ENCODE data around the gene HSD17B3. TPM values are rescaled to one million over a fixed set of nuclear protein-coding genes. Genes with fewer than 3 reads are reported as not detected.

The HSD17B3 gene
- total RNA-seq, 4 donors from 2014 or later: 2.0 to 6.0 (median 2.2) TPM; not detected in 1

DNA sequence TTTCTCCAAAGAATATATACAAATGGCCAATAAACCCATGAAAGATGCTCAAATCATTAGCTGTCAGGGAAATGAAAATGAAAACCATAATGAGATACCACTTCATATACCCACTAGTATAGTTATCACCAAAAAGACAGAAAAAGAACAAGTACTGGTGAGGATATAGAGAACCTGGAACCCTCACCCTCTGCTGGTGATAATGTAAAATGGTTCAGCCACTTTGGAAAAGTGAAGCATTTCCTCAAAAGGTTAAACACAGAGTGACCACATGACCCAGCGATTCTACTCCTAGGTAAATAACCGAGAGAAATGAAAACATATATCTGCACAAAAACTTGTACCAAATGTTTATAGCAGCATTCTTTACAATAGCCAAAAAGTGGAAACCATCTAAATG is 72.0 kb downstream of the HSD17B3 start:
- H3K9me3 ChIP-seq: no peaks in the 10 kb centered on the region
- no peak for DNase-seq
- no peaks in the 10 kb centered on the region for H3K36me3 ChIP-seq
- intact Hi-C loops (cut with DNase I): loop anchor here (5.0 kb wide), 1 partner anchor 87 kb away; no protein-coding TSS in a partner anchor
- no peaks in the 10 kb centered on the region for H3K27me3 ChIP-seq
- whole genome bisulfite sequencing, 2 donors: 88 to 93% methylated on average over 2 of the region's 2 CpGs
- no peak overlapping the region for H3K27ac ChIP-seq
- H3K4me1 ChIP-seq: peaks cover 2 to 14% of the 10 kb centered on the region in 2 donors
- TF ChIP-seq, protein P1, sequence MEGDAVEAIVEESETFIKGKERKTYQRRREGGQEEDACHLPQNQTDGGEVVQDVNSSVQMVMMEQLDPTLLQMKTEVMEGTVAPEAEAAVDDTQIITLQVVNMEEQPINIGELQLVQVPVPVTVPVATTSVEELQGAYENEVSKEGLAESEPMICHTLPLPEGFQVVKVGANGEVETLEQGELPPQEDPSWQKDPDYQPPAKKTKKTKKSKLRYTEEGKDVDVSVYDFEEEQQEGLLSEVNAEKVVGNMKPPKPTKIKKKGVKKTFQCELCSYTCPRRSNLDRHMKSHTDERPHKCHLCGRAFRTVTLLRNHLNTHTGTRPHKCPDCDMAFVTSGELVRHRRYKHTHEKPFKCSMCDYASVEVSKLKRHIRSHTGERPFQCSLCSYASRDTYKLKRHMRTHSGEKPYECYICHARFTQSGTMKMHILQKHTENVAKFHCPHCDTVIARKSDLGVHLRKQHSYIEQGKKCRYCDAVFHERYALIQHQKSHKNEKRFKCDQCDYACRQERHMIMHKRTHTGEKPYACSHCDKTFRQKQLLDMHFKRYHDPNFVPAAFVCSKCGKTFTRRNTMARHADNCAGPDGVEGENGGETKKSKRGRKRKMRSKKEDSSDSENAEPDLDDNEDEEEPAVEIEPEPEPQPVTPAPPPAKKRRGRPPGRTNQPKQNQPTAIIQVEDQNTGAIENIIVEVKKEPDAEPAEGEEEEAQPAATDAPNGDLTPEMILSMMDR (IDR thresholded peaks at IDR 0.05): no peak
- no peak for TF ChIP-seq POLR2A (IDR thresholded peaks at IDR 0.05)
- H3K4me3 ChIP-seq (replicated peaks in 1 of 3): no peak overlapping the region

DNA sequence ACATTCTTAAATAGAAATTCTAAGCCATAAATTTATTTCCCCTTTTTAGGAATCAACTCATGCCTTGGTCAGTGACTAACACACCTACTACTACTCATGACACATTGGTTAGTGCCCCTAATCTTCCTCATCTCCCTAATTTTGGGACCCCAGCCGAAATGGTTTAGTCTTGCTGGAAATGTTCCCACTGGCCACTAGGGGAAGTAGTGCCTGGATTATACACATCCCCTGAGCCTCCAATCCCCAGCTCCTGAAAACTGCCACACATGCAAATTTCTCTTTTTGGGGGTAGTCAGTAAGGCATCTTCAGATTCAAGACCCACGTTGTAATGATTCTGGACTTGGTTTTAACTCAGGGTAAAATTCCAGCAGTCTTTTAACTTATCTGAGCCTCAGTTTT is 79.8 kb downstream of the HSD17B3 start:
- Histone ChIP-seq H3K27me3 (no peaks in the 10 kb centered on the region), H3K27ac (no peak overlapping the region), H3K4me3 (replicated peaks in 1 of 3) (no peak overlapping the region), H3K9me3 (no peaks in the 10 kb centered on the region), H3K4me1 (peaks cover 17 to 20% of the 10 kb centered on the region in 2 donors), H3K36me3 (no peaks in the 10 kb centered on the region)
- intact Hi-C loops (cut with DNase I): no loop called here
- no peak for TF ChIP-seq POLR2A (IDR thresholded peaks at IDR 0.05)
- TF ChIP-seq, protein P1 (IDR thresholded peaks at IDR 0.05): peak in 4 of 6 experiments; percentile 16 to 50 (median 37)
- WGBS, 2 donors: 43 to 50% methylated on average over 2 of the region's 2 CpGs
- DNase-seq: no peak

DNA sequence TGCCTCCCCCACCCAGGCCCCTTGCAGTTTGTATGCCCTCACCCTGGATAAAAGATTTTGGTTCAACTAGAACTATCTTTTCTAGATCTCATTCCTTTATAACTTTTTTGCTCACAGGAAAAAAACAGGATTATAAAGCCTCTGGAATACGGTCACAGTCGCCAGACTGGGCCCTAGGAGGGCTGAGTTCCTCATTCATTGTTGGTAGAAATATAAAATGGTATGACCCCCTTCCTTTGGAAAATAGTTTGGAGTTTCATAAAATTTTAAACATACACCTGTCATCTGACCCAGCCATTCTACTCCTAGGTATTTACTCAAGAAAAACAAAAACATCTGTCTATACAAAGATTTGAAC is 82.1 kb downstream of the HSD17B3 start:
- Histone ChIP-seq H3K27me3 (no peaks in the 10 kb centered on the region), H3K36me3 (no peaks in the 10 kb centered on the region), H3K9me3 (no peaks in the 10 kb centered on the region), H3K27ac (no peak overlapping the region), H3K4me1 (peaks cover 20 to 21% of the 10 kb centered on the region in 2 donors), H3K4me3 (replicated peaks in 1 of 3) (no peak overlapping the region)
- 88 to 96% methylated on average over 2 of the region's 2 CpGs for WGBS, 2 donors
- intact Hi-C loops (cut with DNase I): loop anchor here (5.0 kb wide), 1 partner anchor 493 kb away; no protein-coding TSS in a partner anchor
- TF ChIP-seq POLR2A (IDR thresholded peaks at IDR 0.05): no peak
- TF ChIP-seq, protein P1 (IDR thresholded peaks at IDR 0.05): no peak
- no peak for DNase-seq

DNA sequence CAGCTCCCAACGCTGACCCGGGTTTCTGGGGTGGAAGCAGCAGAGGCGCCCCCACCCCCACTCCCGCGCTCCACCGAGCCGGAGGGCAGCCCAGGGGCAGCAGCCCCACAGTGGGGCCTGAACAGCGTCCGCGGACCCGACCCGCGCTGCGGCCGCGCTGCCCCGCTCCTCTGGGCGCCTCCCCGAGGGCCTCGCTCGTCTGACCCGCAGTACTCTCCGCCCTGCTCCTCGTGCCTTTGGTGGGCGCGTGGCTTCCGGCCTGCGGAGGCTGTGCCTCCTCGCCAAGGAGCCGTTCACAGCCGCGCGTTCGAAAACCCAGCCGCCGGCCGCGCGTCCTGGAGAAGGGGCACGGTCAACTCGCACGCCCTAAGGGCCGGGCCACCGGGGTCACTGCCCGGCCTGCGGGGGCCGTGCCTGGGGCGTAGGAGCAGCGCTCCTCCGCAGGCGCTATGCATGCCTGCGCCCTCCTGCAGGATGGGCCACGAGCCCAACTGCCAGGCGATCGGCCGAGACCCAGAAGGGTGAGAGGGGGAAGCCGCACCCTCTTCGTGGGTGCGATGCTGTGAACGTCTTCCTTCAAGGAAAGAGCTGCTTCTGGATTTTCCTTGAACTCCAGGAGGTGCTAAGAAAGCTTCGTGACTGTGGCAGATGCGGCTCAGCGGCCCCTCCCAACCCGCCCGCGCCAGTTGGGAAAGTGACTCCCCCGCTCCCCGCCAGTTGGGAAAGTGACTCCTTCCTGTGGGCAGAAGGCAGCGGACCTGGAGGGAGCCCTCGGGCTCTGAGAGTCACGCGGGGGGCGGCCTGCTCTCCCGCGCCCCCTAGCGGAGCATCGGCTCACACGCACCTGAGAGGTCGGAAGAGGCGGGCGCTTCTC is 82.7 kb downstream of the HSD17B3 start:
- no peak for TF ChIP-seq POLR2A (IDR thresholded peaks at IDR 0.05)
- TF ChIP-seq, protein P1 (IDR thresholded peaks at IDR 0.05): peak; percentile 67 to 90 (median 74)
- H3K4me1 ChIP-seq: peaks cover 20 to 21% of the 10 kb centered on the region in 2 donors
- WGBS, 2 donors: 35 to 41% methylated on average over 21 to 58 of the region's 81 CpGs
- DNase-seq: peak; percentile 60 to 70
- H3K4me3 ChIP-seq (replicated peaks in 1 of 3): peak overlapping the region in 1 of 3 donors; percentile 18
- H3K27me3 ChIP-seq: no peaks in the 10 kb centered on the region
- H3K27ac ChIP-seq: peak overlapping the region; percentile 43 to 77 (median 76)
- intact Hi-C loops (cut with DNase I): loop anchor here (5.0 kb wide), 1 partner anchor 492 kb away; no protein-coding TSS in a partner anchor
- H3K36me3 ChIP-seq: no peaks in the 10 kb centered on the region
- H3K9me3 ChIP-seq: no peaks in the 10 kb centered on the region

All from thyroid gland (tissue), 4 donors.